GM21423 (cell line): ENCODE data around the gene PLAGL1.
A peak's percentile ranks its signal among the peaks of the same experiment; 100 is the strongest.
"Not testable (repeated sequence)": the region's sequence is repeated elsewhere in the genome, so short reads cannot be mapped to it uniquely, and the experiment has no call there.

Experiments used
- ATAC-seq: cut with Tn5 transposase; IDR thresholded peaks from one replicate; pipeline ENCODE4 v1.9.1; 2021; ENCODE audit warnings: mild to moderate bottlenecking, moderate library complexity; ENCODE audit not compliant: unreplicated experiment

PLAGL1 gene

DNA sequence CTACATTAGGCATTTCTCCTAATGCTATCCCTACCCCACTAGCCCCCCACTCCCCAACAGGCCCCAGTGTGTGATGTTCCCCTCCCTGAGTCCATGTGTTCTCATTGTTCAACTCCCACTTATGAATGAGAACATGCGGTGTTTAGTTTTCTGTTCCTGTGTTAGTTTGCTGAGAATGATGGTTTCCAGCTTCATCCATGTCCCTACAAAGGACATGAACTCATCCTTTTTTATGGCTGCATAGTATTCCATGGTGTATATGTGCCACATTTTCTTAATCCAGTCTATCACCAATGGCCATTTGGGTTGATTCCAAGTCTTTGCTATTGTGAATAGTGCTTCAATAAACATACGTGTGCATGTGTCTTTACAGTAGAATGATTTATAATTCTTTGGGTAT, 1.6 kb upstream of the PLAGL1 start:
- not testable (repeated sequence) for ATAC-seq

DNA sequence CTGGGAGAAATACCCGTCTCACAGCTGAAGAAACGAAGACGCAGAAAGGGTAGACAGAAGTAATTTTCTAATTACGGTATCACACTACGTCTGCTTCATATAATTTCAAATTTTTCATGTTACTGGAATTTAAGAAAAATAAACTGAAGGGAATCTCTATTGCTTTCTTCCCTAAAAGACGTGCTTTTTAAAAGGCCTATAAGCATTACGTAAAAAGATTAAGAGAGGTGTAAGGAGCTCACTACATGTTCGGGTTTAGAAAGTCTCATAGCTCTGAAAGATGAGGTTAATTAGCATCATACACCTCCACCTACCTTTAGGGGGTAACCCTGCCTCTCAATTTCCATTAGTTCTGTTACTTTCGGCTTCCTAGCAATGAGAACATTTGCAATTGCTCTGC, 787 bp upstream of the PLAGL1 start:
- no peak for ATAC-seq

DNA sequence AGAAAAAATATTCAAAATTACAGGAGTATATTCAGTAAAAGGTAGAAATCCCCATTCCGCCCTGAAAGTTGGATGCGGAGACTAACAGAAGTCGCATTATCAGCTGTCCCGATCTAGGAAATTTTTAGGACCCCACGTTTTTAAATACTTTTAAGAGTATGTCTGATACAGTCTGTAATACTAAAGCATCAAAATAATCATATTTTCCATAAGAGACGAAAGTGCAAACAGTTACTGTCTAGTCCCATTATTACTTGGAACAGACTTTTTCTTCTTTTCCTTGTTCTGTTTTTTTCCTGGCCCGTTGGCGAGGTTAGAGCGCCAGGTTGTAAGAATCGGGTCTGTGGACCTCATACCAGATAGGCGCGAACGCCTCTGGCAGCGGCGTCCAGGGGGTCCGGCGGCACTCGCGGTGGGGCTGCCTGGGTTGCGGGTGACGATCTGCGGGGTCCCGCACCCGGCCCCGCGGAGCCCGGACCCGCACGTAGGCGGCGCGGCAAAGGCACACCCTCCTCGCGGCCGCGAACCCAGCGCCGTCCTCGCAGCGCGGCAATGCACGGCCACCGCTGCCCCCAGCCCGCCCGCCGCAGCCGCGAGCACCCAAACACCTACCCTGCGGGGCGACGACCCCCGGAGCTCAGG, 460 bp downstream of the PLAGL1 start:
- ATAC-seq: peak; percentile 34

DNA sequence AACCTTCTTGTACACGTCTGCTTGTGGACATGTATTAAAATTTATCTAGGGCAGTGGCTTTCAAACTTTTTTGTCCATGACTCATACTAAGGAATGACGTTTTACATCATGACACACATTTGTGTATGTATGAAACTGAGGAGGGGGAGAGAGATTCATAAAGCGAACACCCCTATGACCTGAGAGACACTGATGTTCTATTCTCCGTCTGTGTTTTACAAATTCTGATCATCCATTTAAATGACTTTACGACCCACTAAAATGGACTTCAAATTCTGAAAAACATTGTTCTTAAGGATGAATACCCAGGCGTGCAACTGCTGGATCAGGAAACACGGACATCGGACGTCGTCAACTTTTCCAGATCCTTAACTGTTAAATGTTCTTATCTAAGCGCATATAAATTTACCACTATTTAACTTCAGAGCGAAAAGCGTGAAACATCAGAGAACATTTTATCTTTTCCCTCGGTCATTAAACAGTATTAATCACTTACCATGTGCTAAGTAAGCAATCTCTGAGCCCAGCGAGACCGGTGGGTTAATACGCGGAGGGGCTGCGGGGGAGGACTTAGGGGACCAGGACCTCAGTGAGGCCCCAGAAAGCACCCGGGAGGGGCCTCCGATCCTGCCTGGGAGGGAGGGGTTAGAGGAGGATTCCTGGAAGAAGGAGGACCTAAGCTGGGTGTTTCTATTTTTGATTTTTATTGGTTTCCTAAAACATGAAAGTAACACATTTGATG, 1.2 kb downstream of the PLAGL1 start:
- ATAC-seq: no peak

DNA sequence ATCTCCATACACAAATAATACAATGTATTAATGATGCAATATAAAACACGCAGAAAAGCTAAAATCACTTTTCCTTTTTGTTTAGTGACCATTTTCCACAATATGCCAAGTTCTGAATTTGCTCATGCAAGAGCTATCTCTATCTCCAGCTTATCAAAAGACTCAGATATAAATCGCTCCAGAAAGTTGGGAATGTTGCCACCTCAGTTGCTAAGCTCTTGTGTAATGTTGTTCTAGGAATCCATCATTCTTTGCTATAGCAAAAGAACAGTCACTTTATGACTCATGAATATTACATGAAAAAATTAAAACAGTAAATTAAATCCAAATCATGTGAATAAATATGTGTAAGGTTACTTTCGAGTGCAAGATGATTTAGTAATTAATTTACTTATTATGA, 8.7 kb downstream of the PLAGL1 start:
- ATAC-seq: no peak

DNA sequence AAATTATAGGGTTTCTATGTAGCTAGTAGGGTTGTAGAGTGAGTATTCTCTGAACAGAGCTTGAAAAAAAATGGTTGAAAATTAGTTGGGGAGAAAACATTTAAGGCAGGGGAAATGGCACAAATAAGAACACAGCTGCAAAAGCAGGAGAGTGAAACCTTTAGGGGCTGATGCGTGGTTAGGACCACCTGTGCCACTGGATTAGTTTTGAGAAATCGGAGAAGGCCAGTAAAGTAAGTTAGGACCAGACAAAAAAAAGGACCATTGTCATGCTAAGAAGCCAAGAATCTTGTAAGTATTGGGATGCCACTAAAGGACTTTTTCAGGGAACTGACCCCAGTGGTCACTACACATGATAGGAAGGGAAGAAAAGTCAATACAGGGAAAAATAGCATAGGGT, 9.4 kb downstream of the PLAGL1 start:
- no peak for ATAC-seq

DNA sequence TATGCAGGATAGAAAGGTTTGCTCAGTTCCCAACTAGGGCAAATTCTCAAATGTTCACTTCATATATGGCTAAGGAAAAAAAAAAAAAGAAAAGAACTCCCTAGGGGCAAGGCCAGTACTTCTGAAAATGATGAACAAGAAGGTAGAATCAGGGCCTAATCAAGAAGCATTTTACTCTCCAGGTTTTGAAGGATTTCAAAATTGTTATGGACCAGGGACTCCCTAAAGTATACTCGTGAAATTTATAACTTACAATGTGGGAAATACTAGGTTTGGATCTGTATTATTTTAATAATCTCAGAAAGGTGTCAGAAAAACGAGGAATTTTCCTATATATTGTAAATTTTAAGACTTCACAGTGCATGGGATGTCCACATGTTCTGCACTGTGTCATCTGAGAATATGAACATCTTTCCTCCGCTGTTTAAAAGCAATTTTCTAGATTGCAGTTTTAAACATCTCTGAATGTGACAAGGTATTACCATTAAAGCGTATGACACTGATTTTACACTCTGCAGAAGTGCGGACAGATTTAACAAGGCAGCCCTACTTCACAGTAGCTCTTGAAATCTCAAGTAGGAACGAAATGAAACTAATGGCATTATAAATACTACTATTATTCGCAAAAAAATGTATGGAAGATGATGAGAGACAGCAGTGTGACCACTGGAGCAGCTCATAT, 14.0 kb downstream of the PLAGL1 start:
- ATAC-seq: no peak

DNA sequence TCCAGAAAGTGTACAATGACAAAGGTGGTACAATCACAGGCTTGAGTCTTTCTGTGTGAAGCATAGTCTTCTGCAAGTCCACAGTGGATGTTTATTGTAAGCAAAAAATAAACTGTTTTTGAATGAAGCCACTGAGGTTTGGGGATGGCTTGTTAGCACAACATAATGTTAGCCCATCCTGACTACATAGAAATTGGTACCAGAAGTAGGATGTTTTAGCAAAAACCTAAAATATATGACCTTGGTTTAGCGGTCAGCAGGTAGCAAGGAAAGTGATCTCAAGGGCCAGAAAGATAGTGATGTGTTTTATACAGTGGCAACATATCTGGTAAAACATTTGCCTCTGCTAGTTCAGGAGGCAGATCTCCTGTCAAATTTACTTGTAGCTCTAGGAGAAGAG, 15.8 kb downstream of the PLAGL1 start:
- no peak for ATAC-seq

DNA sequence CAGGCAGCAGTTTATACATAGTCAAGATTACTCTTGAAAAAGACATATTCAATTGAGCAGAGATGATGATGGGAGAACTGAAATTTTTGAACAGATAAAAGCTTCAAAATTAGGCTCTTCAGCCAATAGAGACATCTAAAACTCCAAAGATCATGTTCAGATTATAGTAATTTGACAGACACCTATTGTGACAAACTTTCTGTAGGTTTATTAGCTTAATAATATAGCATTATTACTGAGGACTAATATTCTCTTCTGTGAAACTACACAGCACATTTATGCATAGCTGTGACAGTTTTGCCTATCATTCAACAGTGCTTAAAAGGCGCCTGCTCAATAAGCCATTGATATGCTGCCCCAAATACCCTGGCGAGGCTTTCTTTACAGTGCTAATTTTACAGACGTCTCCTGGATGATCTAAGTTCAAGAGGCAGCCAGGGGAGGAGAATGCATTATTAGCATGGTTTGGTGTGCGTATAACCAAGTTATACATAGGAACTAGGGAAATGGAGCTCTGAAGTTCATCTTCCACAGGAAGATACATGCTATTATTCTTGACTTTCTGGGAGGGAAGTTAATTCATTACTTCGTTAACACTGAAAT, 21.5 kb downstream of the PLAGL1 start:
- ATAC-seq: no peak

DNA sequence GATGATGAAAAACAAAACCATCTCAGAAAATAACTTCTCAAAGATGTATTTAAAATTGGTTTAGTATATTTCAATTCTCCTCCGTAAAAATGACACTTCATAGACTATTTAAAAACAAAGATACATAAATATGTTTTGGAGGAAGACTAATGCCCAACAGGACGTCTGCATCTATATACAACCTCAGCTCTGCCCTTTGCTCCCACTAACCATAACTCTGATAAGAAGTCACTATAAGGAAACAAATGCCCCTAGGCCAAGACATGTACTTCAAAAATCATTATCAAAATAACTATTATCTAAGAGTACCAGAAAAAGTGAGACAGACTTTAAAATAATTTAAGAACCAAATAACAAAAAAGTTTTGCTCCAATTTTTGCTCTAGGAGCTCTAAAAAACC, 23.4 kb downstream of the PLAGL1 start:
- ATAC-seq: no peak

DNA sequence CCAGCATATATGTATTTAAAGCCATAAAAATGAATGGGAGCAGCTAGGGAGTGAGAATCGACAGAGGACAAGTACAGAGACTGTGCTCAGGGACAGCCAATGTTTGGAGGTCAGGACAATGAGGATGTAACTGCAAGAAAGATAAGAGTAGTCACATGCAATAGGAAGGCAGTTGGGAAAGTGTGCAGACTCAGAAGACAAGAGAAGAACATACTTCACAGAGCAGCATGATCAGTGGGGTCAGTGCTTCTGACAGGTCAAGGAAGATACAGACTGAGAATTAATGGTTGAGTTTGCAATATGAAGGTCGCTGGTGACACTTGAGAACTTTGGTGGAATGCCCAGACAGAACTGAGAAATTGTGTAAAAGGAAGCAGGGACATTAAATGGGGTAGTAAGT, 25.1 kb downstream of the PLAGL1 start:
- no peak for ATAC-seq

DNA sequence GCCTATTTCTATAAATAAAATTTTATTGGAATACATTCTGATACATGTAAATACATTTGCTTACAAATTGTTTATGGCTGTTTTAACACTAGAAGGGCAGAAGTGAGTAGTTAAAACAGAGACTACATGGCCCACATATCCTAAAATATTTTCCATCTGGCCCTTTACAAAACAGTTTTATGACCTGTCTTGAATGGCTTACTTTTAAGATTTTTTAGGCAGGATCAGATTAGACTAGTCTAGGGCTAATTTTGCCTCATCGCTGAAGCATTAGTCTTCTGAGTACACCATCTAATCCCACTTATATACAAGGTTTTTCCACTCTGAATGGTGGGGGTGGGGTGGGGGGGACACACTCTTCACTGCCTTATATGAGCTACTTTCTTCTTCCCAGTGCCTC, 27.1 kb downstream of the PLAGL1 start:
- no peak for ATAC-seq

DNA sequence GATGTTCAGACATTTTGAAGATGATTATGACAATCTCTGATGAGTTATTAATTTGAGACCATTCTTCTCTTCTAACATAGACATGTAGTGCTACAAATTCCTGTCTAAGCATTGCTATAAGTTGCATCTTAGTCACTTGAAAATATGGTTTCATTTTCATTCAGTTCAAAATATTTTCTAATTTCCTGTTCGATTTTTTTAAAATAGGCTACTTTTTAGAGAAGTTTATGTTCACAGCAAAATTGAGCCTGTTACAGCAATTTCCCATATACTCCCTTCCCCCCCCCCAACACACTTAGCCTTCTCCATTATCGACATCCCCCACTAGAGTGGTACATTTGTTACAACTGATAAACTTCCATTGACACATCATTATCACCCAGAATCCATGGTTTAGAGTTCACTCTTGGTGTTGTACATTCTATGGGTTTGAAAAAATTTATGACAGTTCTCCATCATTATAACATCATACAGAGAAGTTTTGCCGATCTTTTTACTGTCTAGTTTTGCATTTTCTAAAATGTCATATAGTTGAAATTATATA, 31.2 kb downstream of the PLAGL1 start:
- no peak for ATAC-seq

DNA sequence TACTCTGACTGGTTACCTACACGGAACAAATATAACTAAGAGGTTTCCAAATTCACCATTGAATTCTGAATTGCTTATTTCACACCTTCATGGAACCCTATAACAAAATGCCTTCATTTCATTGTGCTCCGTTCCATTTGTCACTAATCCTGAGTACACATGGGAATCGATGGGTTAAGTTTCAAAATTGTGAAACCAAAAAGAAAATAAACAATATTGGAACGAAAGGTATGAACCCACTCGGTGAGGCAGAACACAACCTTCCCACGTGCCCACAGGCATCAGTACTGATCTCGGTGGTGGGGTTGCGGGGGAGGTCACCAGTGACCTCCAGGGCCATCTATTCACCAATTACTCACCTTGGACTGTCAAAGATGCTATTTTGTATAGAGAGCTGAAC, 34.0 kb downstream of the PLAGL1 start:
- ATAC-seq: no peak

DNA sequence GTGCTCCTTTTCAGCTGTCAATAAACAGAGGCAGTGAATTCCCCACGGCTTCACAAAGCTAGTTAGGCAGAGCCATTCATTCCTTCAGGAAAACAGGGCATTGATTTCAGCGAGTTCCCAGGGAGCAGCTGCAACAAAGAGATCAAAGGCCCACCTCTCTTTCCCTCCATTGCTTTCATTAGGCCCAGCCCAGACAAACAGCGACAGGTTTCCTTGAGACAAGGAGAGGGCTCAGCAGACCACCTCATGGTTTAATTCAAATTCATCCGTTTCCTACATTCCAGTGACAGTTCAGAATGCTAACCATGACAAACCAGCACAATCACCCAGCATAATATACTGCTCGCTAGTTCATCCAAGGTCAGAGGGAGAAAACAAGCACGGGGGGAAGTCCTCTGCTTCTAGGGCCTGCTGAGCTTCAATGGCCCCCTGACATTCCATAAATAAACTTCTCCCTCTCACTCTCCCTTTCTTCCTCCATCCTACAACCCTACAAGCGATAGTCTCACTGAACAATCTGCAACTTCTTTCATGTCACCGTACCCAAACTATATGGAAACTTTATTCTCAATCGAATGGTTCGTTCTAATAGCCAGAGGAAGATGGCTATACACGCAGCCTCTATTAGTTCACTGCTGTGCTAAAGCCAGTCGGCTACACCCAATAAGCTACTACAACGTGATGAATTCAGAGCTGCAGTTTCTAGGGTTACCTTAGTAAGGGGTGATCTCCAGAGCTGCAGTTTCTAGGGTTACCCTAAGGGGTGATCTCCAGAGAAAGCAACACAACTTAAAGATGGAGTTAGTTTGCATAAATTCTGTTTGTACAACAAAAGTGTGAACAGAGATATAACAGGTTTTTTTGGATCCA, 34.7 kb downstream of the PLAGL1 start:
- no peak for ATAC-seq

DNA sequence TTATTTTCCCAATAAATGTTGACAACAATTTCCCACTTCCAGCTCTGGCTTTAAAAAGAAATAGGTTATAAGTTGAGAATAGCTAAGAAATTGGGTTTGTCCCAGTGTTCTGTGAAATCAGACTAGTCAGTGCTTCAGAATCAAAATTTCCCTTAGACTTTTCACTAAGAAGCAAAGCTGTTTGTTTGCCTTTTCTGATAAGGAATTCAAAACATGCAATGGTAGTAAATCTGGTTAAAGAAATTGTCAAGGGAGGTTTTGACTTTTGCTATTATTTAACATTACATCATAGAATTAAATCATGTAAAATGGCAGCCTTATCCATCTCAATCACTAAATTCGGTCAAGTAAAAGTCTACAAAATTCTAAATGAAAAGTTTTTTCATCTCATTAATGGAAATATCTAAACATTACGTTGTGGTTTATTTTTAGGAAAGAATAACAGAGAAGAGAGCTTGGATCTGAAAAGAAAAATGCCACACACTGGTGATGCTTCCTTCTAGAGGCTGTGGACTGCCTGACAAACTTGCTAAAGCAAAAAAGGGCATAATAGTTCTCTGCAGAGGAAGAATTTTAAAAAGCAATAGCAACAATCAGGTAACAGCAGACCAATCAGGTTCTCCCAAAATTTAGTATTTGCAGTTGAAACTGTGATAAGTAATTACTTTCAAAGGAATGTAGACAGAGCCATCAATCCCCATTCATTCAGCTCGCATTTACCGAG, 36.4 kb downstream of the PLAGL1 start:
- no peak for ATAC-seq

DNA sequence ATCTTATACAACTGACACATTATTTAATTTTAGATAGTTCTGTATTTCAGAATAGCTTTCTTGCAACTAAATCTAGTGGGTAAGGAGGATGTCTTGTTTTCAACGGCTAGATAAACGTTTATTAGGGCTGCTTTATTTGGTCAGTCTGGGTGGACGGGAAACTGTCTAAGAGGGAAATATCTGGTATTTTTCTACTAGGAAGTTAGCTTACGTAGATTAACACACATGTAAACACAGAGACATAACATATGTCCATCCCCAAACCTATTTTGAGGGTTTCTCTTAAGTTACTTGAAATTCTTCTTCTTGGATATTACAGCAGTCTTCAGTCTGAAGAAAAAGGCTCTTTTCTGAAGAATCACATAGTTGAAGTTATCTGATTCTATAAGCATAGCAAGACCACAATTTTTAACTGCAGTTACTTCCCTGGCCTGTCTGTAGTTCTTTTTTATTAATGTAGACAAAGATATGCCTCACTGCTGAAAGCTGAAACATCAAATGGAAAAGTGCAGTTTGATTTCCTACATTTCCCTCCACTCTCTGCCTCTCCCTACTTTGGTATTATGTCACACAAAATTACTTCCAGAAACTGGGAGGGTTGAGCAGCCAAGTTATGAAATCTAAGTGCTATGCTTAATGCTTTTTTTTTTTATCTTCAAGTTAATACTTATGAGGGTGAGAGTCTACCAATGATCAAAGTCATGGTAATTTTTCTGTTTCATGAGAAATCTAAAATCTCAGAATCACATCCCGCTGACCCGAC, 37.4 kb downstream of the PLAGL1 start:
- ATAC-seq: no peak

DNA sequence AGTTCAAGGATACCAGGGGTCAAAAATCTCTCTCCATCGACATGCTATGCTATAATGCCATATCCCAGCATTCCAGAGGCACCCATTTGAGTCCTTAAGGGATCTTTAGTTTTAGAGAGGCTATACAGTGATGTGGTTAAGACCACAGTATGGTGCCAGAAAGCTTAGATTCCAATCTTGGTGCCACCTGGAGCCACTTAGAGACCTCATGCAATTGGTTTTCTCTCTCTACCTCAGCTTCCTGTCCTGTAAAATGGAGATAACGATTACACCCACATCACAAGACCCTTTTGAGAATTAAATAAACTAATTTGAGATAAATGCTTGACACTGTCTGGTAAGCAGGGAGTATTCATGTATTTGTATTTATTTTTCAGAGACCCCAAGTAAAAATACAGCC, 39.0 kb downstream of the PLAGL1 start:
- ATAC-seq: no peak

DNA sequence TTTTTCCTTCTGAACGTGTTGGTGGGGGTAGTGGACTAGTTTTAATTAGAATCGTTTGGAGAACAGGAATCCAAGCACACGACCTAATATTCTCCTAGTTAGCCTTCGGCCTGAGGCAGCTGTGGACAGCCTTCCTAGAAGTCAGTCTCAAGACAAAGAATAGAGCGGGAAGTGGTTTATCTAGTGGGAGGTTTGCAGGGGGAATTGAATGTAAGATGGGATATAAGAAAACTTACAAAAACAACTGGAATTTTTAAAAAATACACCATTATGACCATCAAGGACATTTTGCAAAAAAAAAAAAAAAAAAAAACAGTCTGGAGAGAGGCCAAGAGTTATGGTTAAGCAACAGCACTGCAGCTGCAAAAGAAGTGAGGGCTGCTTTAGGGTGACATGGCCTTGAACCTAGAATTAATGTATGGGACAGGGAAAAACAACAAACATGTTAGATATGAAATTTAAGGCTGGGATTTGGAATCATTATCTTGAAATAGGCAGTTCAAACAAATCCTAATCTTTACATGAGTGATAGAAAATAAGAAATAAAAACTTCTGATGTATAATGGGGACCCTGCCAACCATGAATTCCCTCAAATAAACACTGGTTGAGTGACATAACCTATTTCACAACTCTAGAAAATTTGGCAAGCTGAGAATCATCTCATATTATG, 40.2 kb downstream of the PLAGL1 start:
- ATAC-seq: no peak
